GM12801 (cell line): ENCODE measurements around the gene KISS1R.

Experiments used
- CTCF ChIP-seq: IDR thresholded peaks from one replicate; pipeline ENCODE4 v1.5.1; 2011; ENCODE audit warnings: control low read depth; ENCODE audit not compliant: insufficient read length; ENCODE audit errors: extremely low read depth

Gene KISS1R

GRCh38 chr19:927780-928401 lies 10.8 kb downstream of the KISS1R start:
- TF ChIP-seq CTCF = no peak

- TF ChIP-seq CTCF = no peak
Measured at GRCh38 chr19:928471-929202, 11.5 kb downstream of the KISS1R start.

- TF ChIP-seq CTCF = no peak
Measured at GRCh38 chr19:929203-929890, 12.2 kb downstream of the KISS1R start.

- TF ChIP-seq CTCF = no peak
Measured at GRCh38 chr19:929891-930258, 12.7 kb downstream of the KISS1R start.

- TF ChIP-seq CTCF = no peak
Measured at GRCh38 chr19:931860-932647, 14.9 kb downstream of the KISS1R start.

- TF ChIP-seq CTCF = no peak
Measured at GRCh38 chr19:932648-933552, 15.8 kb downstream of the KISS1R start.

GRCh38 chr19:933553-933882 lies 16.4 kb downstream of the KISS1R start:
- no peak for TF ChIP-seq CTCF
